ENCODE data around the gene SSH2. TPM values are rescaled to one million over a fixed set of nuclear protein-coding genes. Genes with fewer than 3 reads are reported as not detected.

SSH2 gene
- total and polyA plus RNA-seq, 2 of the 13 experiments (the other 11 are each of a cell fraction or from before 2014, with no cell fraction given) = 6.0 to 6.4 TPM

DNA sequence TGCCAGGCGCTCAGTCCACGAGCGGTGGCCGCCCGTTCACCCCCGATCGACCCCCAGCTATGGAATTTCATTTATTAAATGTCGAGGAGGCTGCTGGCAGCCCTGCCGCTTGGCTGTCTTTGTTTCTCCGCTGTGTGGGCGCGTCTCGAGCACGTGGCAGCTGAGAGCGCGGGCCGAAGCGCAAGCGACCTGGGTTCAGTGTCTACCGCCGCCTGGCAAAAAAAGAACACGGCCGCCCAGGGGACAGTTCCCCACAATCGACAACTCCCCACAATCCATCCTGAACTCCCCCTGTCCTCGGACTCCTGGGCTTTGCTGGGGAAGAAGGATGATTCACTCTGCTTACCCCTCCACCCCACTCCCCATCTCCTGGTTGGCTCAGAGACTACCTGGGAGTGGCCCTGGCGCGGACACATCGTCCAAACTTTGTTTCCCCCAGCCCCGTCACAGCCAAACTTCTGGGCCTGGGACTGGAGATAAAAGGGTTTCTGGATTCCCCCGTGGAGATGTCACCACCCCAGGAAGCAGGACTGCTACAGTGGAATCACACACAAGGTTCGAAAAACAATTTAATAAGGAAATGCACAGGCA lies 338.8 kb downstream of the SSH2 start (continued):
- TF ChIP-seq FOXK2 (IDR thresholded peaks at IDR 0.05) = no peak
- TF ChIP-seq, protein P1, sequence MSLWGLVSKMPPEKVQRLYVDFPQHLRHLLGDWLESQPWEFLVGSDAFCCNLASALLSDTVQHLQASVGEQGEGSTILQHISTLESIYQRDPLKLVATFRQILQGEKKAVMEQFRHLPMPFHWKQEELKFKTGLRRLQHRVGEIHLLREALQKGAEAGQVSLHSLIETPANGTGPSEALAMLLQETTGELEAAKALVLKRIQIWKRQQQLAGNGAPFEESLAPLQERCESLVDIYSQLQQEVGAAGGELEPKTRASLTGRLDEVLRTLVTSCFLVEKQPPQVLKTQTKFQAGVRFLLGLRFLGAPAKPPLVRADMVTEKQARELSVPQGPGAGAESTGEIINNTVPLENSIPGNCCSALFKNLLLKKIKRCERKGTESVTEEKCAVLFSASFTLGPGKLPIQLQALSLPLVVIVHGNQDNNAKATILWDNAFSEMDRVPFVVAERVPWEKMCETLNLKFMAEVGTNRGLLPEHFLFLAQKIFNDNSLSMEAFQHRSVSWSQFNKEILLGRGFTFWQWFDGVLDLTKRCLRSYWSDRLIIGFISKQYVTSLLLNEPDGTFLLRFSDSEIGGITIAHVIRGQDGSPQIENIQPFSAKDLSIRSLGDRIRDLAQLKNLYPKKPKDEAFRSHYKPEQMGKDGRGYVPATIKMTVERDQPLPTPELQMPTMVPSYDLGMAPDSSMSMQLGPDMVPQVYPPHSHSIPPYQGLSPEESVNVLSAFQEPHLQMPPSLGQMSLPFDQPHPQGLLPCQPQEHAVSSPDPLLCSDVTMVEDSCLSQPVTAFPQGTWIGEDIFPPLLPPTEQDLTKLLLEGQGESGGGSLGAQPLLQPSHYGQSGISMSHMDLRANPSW (CRISPR knock-in tag; IDR thresholded peaks at IDR 0.05; ENCODE audit: borderline replicate concordance) = 0 out of 2 replicates have a peak, but pooled peaks have one; percentile 16
- no peak for TF ChIP-seq SSRP1 (CRISPR knock-in tag; IDR thresholded peaks at IDR 0.05)
- TF ChIP-seq TMF1 (CRISPR knock-in tag; IDR thresholded peaks at IDR 0.05; ENCODE audit: low read depth) = no peak
- TF ChIP-seq, protein P2, sequence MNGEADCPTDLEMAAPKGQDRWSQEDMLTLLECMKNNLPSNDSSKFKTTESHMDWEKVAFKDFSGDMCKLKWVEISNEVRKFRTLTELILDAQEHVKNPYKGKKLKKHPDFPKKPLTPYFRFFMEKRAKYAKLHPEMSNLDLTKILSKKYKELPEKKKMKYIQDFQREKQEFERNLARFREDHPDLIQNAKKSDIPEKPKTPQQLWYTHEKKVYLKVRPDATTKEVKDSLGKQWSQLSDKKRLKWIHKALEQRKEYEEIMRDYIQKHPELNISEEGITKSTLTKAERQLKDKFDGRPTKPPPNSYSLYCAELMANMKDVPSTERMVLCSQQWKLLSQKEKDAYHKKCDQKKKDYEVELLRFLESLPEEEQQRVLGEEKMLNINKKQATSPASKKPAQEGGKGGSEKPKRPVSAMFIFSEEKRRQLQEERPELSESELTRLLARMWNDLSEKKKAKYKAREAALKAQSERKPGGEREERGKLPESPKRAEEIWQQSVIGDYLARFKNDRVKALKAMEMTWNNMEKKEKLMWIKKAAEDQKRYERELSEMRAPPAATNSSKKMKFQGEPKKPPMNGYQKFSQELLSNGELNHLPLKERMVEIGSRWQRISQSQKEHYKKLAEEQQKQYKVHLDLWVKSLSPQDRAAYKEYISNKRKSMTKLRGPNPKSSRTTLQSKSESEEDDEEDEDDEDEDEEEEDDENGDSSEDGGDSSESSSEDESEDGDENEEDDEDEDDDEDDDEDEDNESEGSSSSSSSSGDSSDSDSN (CRISPR knock-in tag; IDR thresholded peaks at IDR 0.05) = no peak
- peak in 1 of 2 experiments; percentile 44; a peak in 1 of 4 replicates for TF ChIP-seq KLF16 (CRISPR knock-in tag; IDR thresholded peaks at IDR 0.05)
- peak; percentile 54; the same call in 1 of the 2 replicates for TF ChIP-seq MXD4 (CRISPR knock-in tag; IDR thresholded peaks at IDR 0.05)
- 0 out of 2 replicates have a peak, but pooled peaks have one; percentile 6 for TF ChIP-seq REPIN1 (CRISPR knock-in tag; IDR thresholded peaks at IDR 0.05; ENCODE audit: borderline replicate concordance, low read depth)
- 0 out of 2 replicates have a peak, but pooled peaks have one; percentile 31 for TF ChIP-seq FOXJ3 (CRISPR knock-in tag; IDR thresholded peaks at IDR 0.05; ENCODE audit: borderline replicate concordance)
- 0 out of 2 replicates have a peak, but pooled peaks have one; percentile 30 for TF ChIP-seq ZNF563 (CRISPR knock-in tag; IDR thresholded peaks at IDR 0.05)
- TF ChIP-seq ZNF317 (CRISPR knock-in tag; IDR thresholded peaks at IDR 0.05) = peak; percentile 47; the same call in 1 of the 2 replicates
- TF ChIP-seq YEATS4 (CRISPR knock-in tag; IDR thresholded peaks at IDR 0.05; ENCODE audit: borderline replicate concordance) = peak; percentile 52
- TF ChIP-seq BHLHE40 (IDR thresholded peaks at IDR 0.05; ENCODE audit: low read length) = peak; percentile 39; the same call in 1 of the 2 replicates
- TF ChIP-seq ZNF772 (CRISPR knock-in tag; IDR thresholded peaks at IDR 0.05) = 0 out of 2 replicates have a peak, but pooled peaks have one; percentile 22
- TF ChIP-seq BORCS8-MEF2B (CRISPR knock-in tag; IDR thresholded peaks at IDR 0.05) = peak; percentile 24; the same call in 1 of the 2 replicates
- peak; percentile 53; the same call in 1 of the 2 replicates for TF ChIP-seq RNF2 (conservative IDR thresholded peaks at IDR 0.05; ENCODE audit: low read depth)
- no peak for TF ChIP-seq SETDB1 (CRISPR knock-in tag; IDR thresholded peaks at IDR 0.05; ENCODE audit: borderline replicate concordance)
- TF ChIP-seq FOXC1 (CRISPR knock-in tag; IDR thresholded peaks at IDR 0.05; ENCODE audit: borderline replicate concordance) = peak; percentile 49
- TF ChIP-seq, protein P3, sequence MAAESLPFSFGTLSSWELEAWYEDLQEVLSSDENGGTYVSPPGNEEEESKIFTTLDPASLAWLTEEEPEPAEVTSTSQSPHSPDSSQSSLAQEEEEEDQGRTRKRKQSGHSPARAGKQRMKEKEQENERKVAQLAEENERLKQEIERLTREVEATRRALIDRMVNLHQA (CRISPR knock-in tag; IDR thresholded peaks at IDR 0.05) = no peak
- no peak for TF ChIP-seq ZNF260 (CRISPR knock-in tag; IDR thresholded peaks at IDR 0.05; ENCODE audit: borderline replicate concordance, low read depth)
- TF ChIP-seq, protein P4, sequence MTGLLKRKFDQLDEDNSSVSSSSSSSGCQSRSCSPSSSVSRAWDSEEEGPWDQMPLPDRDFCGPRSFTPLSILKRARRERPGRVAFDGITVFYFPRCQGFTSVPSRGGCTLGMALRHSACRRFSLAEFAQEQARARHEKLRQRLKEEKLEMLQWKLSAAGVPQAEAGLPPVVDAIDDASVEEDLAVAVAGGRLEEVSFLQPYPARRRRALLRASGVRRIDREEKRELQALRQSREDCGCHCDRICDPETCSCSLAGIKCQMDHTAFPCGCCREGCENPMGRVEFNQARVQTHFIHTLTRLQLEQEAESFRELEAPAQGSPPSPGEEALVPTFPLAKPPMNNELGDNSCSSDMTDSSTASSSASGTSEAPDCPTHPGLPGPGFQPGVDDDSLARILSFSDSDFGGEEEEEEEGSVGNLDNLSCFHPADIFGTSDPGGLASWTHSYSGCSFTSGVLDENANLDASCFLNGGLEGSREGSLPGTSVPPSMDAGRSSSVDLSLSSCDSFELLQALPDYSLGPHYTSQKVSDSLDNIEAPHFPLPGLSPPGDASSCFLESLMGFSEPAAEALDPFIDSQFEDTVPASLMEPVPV (CRISPR knock-in tag; IDR thresholded peaks at IDR 0.05) = peak; percentile 42; the same call in 1 of the 2 replicates
- TF ChIP-seq RFXAP (CRISPR knock-in tag; IDR thresholded peaks at IDR 0.05; ENCODE audit: borderline replicate concordance) = 0 out of 2 replicates have a peak, but pooled peaks have one; percentile 41

Measured in HepG2 (cell line).